GM12873 (cell line): Measurements from ENCODE around the gene FBXO48.
A peak's percentile ranks its signal among the peaks of the same experiment; 100 is the strongest.

Experiments used
- TF ChIP-seq, protein P1 (sequence below): IDR thresholded peaks from 2 replicates; pipeline ENCODE4 v1.5.1; 2012; ENCODE audit warnings: low read depth, mild to moderate bottlenecking, moderate library complexity, low read length, control low read depth; ENCODE audit not compliant: insufficient read depth; ENCODE audit errors: missing control alignments

Gene FBXO48

DNA sequence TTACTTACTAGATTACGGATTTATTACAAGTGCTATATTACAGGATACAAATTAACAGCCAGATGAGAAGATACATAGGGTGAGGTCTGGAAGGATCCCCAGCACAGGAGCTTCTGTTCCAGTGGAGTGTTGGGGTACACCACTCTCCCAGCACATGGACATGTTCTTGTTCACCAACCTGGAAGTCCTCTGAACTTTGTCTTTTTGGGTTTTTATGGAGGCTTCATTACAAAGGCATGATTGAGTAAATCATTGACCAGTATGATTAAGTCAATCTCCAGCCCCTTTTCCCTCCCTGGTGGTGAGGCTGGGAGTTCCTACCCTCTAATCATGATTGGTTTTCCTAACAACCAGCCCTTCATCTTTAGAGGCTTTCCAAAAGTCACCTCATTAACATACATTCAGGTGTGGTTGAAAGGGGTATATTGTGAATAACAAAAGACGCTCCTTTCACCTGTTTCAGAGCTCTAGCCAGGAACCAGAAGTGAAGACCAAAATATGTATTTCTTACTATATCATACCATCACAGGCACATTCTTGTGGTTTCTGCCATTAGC, 38.6 kb upstream of the FBXO48 start:
- TF ChIP-seq, protein P1, sequence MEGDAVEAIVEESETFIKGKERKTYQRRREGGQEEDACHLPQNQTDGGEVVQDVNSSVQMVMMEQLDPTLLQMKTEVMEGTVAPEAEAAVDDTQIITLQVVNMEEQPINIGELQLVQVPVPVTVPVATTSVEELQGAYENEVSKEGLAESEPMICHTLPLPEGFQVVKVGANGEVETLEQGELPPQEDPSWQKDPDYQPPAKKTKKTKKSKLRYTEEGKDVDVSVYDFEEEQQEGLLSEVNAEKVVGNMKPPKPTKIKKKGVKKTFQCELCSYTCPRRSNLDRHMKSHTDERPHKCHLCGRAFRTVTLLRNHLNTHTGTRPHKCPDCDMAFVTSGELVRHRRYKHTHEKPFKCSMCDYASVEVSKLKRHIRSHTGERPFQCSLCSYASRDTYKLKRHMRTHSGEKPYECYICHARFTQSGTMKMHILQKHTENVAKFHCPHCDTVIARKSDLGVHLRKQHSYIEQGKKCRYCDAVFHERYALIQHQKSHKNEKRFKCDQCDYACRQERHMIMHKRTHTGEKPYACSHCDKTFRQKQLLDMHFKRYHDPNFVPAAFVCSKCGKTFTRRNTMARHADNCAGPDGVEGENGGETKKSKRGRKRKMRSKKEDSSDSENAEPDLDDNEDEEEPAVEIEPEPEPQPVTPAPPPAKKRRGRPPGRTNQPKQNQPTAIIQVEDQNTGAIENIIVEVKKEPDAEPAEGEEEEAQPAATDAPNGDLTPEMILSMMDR: no peak

DNA sequence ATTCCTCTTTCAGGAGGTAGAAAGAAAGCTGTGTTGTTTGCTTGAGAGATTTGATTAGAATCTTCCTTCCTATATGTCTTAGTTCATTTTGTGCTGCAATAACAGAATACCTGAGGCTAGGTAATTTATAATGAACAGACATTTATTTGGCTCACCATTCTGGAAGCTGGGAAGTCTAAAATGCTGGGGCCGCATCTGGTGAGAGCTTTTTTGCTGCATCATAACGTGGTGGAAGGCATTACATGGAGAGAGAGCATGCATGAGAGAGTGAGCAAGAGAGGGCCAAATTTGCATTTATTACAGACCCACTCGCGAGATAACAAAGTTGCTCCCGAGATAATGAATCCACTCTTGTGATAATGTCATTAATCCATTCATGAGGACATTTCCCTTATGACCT, 34.7 kb upstream of the FBXO48 start:
- TF ChIP-seq, protein P1: no peak

- TF ChIP-seq, protein P1: no peak
Measured at GRCh38 chr2:68500649-68501048, 33.6 kb upstream of the FBXO48 start.

- TF ChIP-seq, protein P1: no peak
Measured at GRCh38 chr2:68499133-68499532, 32.0 kb upstream of the FBXO48 start.

DNA sequence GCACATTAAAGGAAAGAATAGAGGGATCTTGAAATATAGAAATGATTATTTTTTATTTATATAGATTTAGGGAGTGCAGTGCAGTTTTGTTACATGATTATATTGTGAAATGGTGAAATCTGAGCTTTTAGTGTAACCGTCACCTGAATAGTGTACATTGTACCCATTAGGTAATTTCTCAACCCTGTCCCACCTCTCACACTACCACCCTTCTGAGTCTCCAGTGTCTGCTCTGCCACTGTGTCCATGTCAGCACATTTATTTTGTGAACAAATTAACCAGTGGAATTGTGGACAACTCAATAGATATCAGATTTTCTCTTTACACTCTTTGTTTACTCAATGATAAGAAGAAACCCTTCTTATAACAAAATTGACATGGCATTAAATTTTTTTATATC, 24.5 kb upstream of the FBXO48 start:
- TF ChIP-seq, protein P1: no peak

DNA sequence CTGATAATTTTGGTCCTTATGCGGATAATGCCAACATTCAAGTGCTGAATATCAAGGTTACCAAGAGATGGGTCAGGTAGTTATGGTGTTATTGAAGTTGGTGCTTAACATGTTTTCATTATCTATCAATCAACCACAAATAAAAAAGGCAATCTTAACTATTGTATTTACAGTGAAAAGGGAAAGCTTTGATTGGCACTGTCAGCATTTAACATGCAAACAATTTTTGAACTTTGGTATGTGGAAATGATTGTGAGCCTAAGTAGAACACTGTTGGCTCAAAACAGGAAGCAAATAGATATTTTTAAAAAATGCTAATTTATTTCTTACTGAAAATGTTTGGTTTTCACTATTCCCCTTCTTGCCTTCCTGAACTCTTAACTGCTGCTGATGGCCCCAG, 22.2 kb upstream of the FBXO48 start:
- TF ChIP-seq, protein P1: no peak

DNA sequence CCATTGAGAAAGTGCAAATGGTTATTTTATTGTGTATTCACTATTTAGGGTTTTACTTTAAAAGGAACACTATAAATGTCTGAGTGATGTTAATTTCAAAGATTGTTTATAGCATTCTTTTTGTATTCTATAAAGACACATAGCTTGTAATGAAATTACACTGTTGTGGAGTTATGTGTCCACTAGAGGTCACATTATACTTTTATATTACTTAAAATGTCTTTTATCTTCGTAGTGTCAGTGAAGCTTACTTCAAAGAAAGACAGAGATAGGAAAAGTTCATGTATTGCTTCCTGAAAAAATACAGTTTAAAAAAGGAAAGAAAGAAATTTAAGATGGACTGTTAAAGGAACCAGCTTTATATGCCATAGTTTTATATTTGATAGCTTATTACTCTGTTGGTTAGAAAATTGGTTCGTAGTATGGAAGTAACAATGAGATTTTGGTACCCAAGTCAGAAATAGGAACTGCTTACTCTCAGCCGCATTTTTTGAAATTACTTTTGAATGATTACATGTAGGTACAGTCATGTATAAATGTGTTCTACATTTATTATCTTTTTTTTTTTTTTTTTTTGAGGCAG, 20.8 kb upstream of the FBXO48 start:
- TF ChIP-seq, protein P1: peak; percentile 40

DNA sequence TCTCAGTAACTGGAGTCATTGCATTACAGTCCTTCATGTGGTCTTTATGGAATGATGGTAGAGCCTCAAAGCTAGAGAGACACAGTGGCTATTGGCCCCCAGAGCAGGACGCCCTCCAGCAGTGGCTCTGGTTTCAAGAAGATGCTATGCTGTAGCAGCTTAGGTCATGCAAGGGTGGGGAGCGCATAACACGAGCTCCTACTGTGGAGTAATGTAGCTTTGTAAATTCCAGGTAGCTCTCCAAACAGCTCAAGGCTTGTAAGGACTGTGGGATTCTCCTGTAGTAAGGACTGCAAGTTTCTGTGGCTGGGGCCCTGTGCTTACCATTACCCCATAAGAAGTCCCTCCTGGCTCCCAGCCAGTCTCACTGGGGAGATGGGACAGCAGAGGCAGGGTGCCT, 15.9 kb upstream of the FBXO48 start:
- TF ChIP-seq, protein P1: no peak
